ENCODE results near the gene ANO2.

Gene ANO2

GRCh38 chr12:5945071-5946008 is at the start of gene ANO2:
TSS of gene ANO2 (minus strand) at chr12:5945259. CDS start at chr12:5945217, 42 bp downstream.
- no peak for DNase-seq

GRCh38 chr12:5989621-5990020 is 44.6 kb upstream of the ANO2 start:
- no peak for DNase-seq

- DNase-seq, result peak; percentile 75
Measured at GRCh38 chr12:5988659-5989116, 43.6 kb upstream of the ANO2 start.

GRCh38 chr12:5988088-5988487 is 43.0 kb upstream of the ANO2 start:
- DNase-seq, result no peak

- DNase-seq, result no peak
Measured at GRCh38 chr12:5987573-5987972, 42.5 kb upstream of the ANO2 start.

GRCh38 chr12:5985471-5985870 is 40.4 kb upstream of the ANO2 start:
- DNase-seq, result no peak

GRCh38 chr12:5984873-5985272 is 39.8 kb upstream of the ANO2 start:
- no peak for DNase-seq

- DNase-seq, result no peak
Measured at GRCh38 chr12:5982106-5982505, 37.0 kb upstream of the ANO2 start.

GRCh38 chr12:5977556-5977955 is 32.5 kb upstream of the ANO2 start:
- DNase-seq, result no peak

- DNase-seq, result no peak
Measured at GRCh38 chr12:5976711-5977110, 31.7 kb upstream of the ANO2 start.

GRCh38 chr12:5976196-5976595 is 31.1 kb upstream of the ANO2 start:
- no peak for DNase-seq

GRCh38 chr12:5973461-5974115 is 28.5 kb upstream of the ANO2 start:
- DNase-seq, result no peak

- no peak for DNase-seq
Measured at GRCh38 chr12:5972387-5972786, 27.3 kb upstream of the ANO2 start.

- no peak for DNase-seq
Measured at GRCh38 chr12:5971194-5971850, 26.3 kb upstream of the ANO2 start.

GRCh38 chr12:5969974-5970690 is 25.1 kb upstream of the ANO2 start:
- DNase-seq, result no peak

GRCh38 chr12:5969156-5969973 is 24.3 kb upstream of the ANO2 start:
- DNase-seq, result no peak

GRCh38 chr12:5967645-5968415 is 22.8 kb upstream of the ANO2 start:
- DNase-seq, result no peak

- no peak for DNase-seq
Measured at GRCh38 chr12:5966486-5967095, 21.5 kb upstream of the ANO2 start.

- peak; percentile 55 for DNase-seq
Measured at GRCh38 chr12:5965950-5966383, 20.9 kb upstream of the ANO2 start.

Data from activated CD4-positive, alpha-beta T cell treated with anti-CD3 and anti-CD28 coated beads, Interleukin-10, Interleukin-2, amounts not matched to agents 100 ng/mL and 50 ng/mL, durations not matched to agents 16 hours and 8 hours (primary cell).